Ascending aorta (tissue), 2 donors: ENCODE data around the gene PRPH. TPM values are rescaled to one million over a fixed set of nuclear protein-coding genes. Genes with fewer than 3 reads are reported as not detected.
"Not testable (repeated sequence)": the region's sequence is repeated elsewhere in the genome, so short reads cannot be mapped to it uniquely, and the experiment has no call there.

Experiments
- DNase-seq, 2 donors: peaks; one replicate each; pipeline ENCODE4 v3.0.0-alpha.2; 2019; ENCODE audit warnings: low spot score in 2 of 2
- H3K27ac ChIP-seq, 2 donors: fragments of 200-600 bp; sonication (generic); one replicate each; pipeline ENCODE4 v1.5.1; 2016 to 2017; ENCODE audit warnings: mild to moderate bottlenecking in 1 of 2
- H3K27me3 ChIP-seq: fragments of 200-600 bp; sonication (generic); one replicate; pipeline ENCODE4 v1.5.1; 2017
- H3K36me3 ChIP-seq, 2 donors: fragments of 200-600 bp; sonication (generic); one replicate each; pipeline ENCODE4 v1.5.1; 2016
- H3K4me1 ChIP-seq, 2 donors: fragments of 200-600 bp; sonication (generic); one replicate each; pipeline ENCODE4 v1.5.1; 2016 to 2017; ENCODE audit warnings: mild to moderate bottlenecking in 1 of 2
- H3K4me3 ChIP-seq, 2 donors: fragments of 200-600 bp; sonication (generic); one replicate each; pipeline ENCODE4 v1.5.1; 2016 to 2017; ENCODE audit warnings: mild to moderate bottlenecking in 1 of 2
- H3K9me3 ChIP-seq, 2 donors: fragments of 200-600 bp; sonication (generic); one replicate each; pipeline ENCODE4 v1.5.1; 2016
- CTCF ChIP-seq, 3 experiments: fragments of 200-600 bp in 2 of 3; fragments of 450-650 bp in 1 of 3; sonication (generic) in 2 of 3; IDR thresholded peaks; one replicate each; pipeline ENCODE4 v1.5.1; 2016 to 2019; ENCODE audit warnings: antibody characterized with exemption in 3 of 3, mild to moderate bottlenecking in 1 of 3, moderate library complexity in 1 of 3
- intact Hi-C: fragments of 100-400 bp; cut with DNase I; formaldehyde crosslinking; loops from one replicate; pipeline ENCODE4 v1.15.1; 2023
- total RNA-seq: library from RNA; depleted of rRNA; stranded (reverse); fragments of >200 nt; gene quantifications from one replicate; pipeline ENCODE4 v1.1.0, GENCODE V29; 2016

The PRPH gene
- total RNA-seq, 1 donor from 2014 or later, result not detected

- no peak for DNase-seq
- Histone ChIP-seq H3K9me3 (no peaks in the 10 kb centered on the region), H3K27me3 (no peaks in the 10 kb centered on the region), H3K27ac (no peak overlapping the region), H3K36me3 (no peaks in the 10 kb centered on the region), H3K4me3 (no peak overlapping the region), H3K4me1 (no peaks in the 10 kb centered on the region)
- intact Hi-C loops, result no loop called here
- TF ChIP-seq CTCF (IDR thresholded peaks at IDR 0.05), result no peak
Measured at GRCh38 chr12:49305762-49306510, 11.0 kb downstream of the PRPH start.

- Histone ChIP-seq H3K4me1 (no peaks in the 10 kb centered on the region), H3K27me3 (no peaks in the 10 kb centered on the region), H3K9me3 (no peaks in the 10 kb centered on the region), H3K27ac (no peak overlapping the region), H3K4me3 (no peak overlapping the region), H3K36me3 (no peaks in the 10 kb centered on the region)
- intact Hi-C loops, result no loop called here
- no peak for TF ChIP-seq CTCF (IDR thresholded peaks at IDR 0.05)
- DNase-seq, result no peak
Measured at GRCh38 chr12:49309386-49309785, 14.4 kb downstream of the PRPH start.

- intact Hi-C loops, H3K4me1 ChIP-seq, H3K27ac ChIP-seq, H3K36me3 ChIP-seq, H3K9me3 ChIP-seq, H3K27me3 ChIP-seq, DNase-seq, H3K4me3 ChIP-seq: not testable (repeated sequence)
Measured at GRCh38 chr12:49310451-49311000, 15.6 kb downstream of the PRPH start.

GRCh38 chr12:49314811-49315210 lies 19.9 kb downstream of the PRPH start:
- no peak for DNase-seq
- no peak overlapping the region for H3K4me3 ChIP-seq
- H3K4me1 ChIP-seq, result no peaks in the 10 kb centered on the region
- intact Hi-C loops, result no loop called here
- H3K9me3 ChIP-seq, result no peaks in the 10 kb centered on the region
- H3K27me3 ChIP-seq, result no peaks in the 10 kb centered on the region
- no peaks in the 10 kb centered on the region for H3K36me3 ChIP-seq
- H3K27ac ChIP-seq, result no peak overlapping the region
- no peak for TF ChIP-seq CTCF (IDR thresholded peaks at IDR 0.05)

GRCh38 chr12:49317118-49317517 lies 22.2 kb downstream of the PRPH start:
- H3K27me3 ChIP-seq, H3K9me3 ChIP-seq, H3K4me3 ChIP-seq, H3K4me1 ChIP-seq, intact Hi-C loops, H3K27ac ChIP-seq, DNase-seq, H3K36me3 ChIP-seq: not testable (repeated sequence)

- H3K36me3 ChIP-seq, DNase-seq, H3K27me3 ChIP-seq, H3K4me1 ChIP-seq, intact Hi-C loops, H3K4me3 ChIP-seq, H3K27ac ChIP-seq, H3K9me3 ChIP-seq: not testable (repeated sequence)
Measured at GRCh38 chr12:49320411-49321103, 25.6 kb downstream of the PRPH start.

GRCh38 chr12:49322367-49322707 lies 27.4 kb downstream of the PRPH start:
- no peak for DNase-seq
- no peaks in the 10 kb centered on the region for H3K27me3 ChIP-seq
- intact Hi-C loops, result no loop called here
- TF ChIP-seq CTCF (IDR thresholded peaks at IDR 0.05), result no peak
- no peaks in the 10 kb centered on the region for H3K36me3 ChIP-seq
- H3K27ac ChIP-seq, result no peak overlapping the region
- peaks cover 0 to 9% of the 10 kb centered on the region in 2 donors for H3K4me1 ChIP-seq
- peak overlapping the region; percentile 64 to 74 for H3K4me3 ChIP-seq
- H3K9me3 ChIP-seq, result no peaks in the 10 kb centered on the region
